BJ (cell line): Measurements from ENCODE around the gene HPS1. TPM values are rescaled to one million over a fixed set of nuclear protein-coding genes. Genes with fewer than 3 reads are reported as not detected.

Source experiments
- CTCF ChIA-PET: fragments of 350-600 bp; formaldehyde crosslinking; extraction: SDS; loops from one replicate; lab custom pipeline; 2021; ENCODE audit warnings: antibody characterized with exemption, inconsistent platforms; lab: Yijun Ruan, JAX
- POLR2A ChIA-PET: fragments of 300-600 bp; sonication (Branson Sonifier 250); formaldehyde crosslinking; extraction: SDS; loops from one replicate; lab custom pipeline; 2021; ENCODE audit warnings: antibody characterized with exemption; lab: Charles Lee
- DNase-seq: peaks from one replicate; pipeline ENCODE4 v3.0.0-alpha.2; 2011; ENCODE audit warnings: low read depth
- H3K27me3 ChIP-seq: 2 replicates; pipeline ENCODE4 v1.6.0; 2011; ENCODE audit warnings: low read length; ENCODE audit not compliant: control insufficient read depth, insufficient read depth
- H3K36me3 ChIP-seq: 2 replicates; pipeline ENCODE4 v1.5.1; 2011; ENCODE audit warnings: low read length; ENCODE audit not compliant: control insufficient read depth, insufficient read depth
- H3K4me3 ChIP-seq: 2 replicates; pipeline ENCODE4 v1.5.1; 2011; ENCODE audit warnings: low read depth, mild to moderate bottlenecking, control low read depth, low read length
- CTCF ChIP-seq: IDR thresholded peaks from 2 replicates; pipeline ENCODE4 v1.5.1; 2011; ENCODE audit warnings: low read depth, mild to moderate bottlenecking, control low read depth, inconsistent platforms, low read length, moderate library complexity; ENCODE audit not compliant: insufficient read depth
- polyA plus RNA-seq: library from polyadenylated mRNA; depleted of rRNA; stranded (reverse); fragments of >200 nt; gene quantifications from 2 replicates; pipeline ENCODE4 v1.2.3, GENCODE V29; 2011

HPS1 gene
- polyA plus RNA-seq, 1 experiment: 88.8 TPM

- Histone ChIP-seq H3K4me3 (no peak overlapping the region), H3K36me3 (peaks cover 1% of the 10 kb centered on the region; the same call in 1 of the 2 replicates), H3K27me3 (no peaks in the 10 kb centered on the region)
- POLR2A ChIA-PET: no interaction called here
- CTCF ChIA-PET: interaction anchor here (0.6 to 2.2 kb wide), 3 partner anchors 23 to 992 kb away, joined by 4 to 7 read pairs (median 5); no protein-coding TSS in a partner anchor
- no peak for TF ChIP-seq CTCF
- DNase-seq: no peak
Observed at GRCh38 chr10:98380493-98381339, 66.0 kb downstream of the HPS1 start.

GRCh38 chr10:98378722-98379121, 68.0 kb downstream of the HPS1 start:
- TF ChIP-seq CTCF: no peak
- Histone ChIP-seq H3K36me3 (no peaks in the 10 kb centered on the region; the same call in 1 of the 2 replicates), H3K27me3 (no peaks in the 10 kb centered on the region), H3K4me3 (no peak overlapping the region)
- CTCF ChIA-PET: interaction anchor here (1.1 to 1.5 kb wide), 2 partner anchors 16 to 116 kb away, joined by 3 to 6 read pairs; no protein-coding TSS in a partner anchor
- DNase-seq: no peak
- POLR2A ChIA-PET: no interaction called here

DNA sequence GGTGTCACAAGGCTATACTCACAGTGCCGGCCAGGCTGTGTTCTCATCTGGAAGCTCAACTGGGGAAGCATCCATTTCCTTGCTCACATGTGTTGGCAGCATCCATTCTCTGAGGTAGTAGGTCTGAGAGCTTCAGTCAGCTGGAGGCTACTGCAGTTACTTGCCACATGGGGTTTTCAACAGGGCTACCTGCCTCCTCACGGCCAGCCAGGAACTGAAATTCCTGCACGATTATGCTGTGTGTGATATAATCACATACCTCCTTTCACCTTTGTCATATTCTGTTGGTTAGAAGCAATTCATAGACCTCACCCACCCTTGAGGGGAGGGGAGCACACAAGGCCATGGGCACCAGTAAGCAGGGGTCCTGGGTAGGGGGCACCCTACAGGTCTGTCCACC, 69.2 kb downstream of the HPS1 start:
- DNase-seq: no peak
- no peaks in the 10 kb centered on the region for H3K27me3 ChIP-seq
- no peaks in the 10 kb centered on the region; the same call in 1 of the 2 replicates for H3K36me3 ChIP-seq
- TF ChIP-seq CTCF: no peak
- no peak overlapping the region for H3K4me3 ChIP-seq
- ChIA-PET CTCF (interaction anchor here (0.9 to 4.8 kb wide), 2 partner anchors 15 to 24 kb away, joined by 3 to 26 read pairs; no protein-coding TSS in a partner anchor), POLR2A (no interaction called here)

GRCh38 chr10:98377001-98377400, 69.7 kb downstream of the HPS1 start:
- Histone ChIP-seq H3K36me3 (no peaks in the 10 kb centered on the region; the same call in 1 of the 2 replicates), H3K4me3 (no peak overlapping the region), H3K27me3 (no peaks in the 10 kb centered on the region)
- ChIA-PET POLR2A (no interaction called here), CTCF (interaction anchor here (4.8 kb wide), 1 partner anchor 15 kb away, joined by 26 read pairs; no protein-coding TSS in a partner anchor)
- no peak for TF ChIP-seq CTCF
- DNase-seq: no peak

- H3K4me3 ChIP-seq: no peak overlapping the region
- no peaks in the 10 kb centered on the region; the same call in 1 of the 2 replicates for H3K27me3 ChIP-seq
- TF ChIP-seq CTCF: no peak
- ChIA-PET CTCF (interaction anchor here (0.8 to 4.8 kb wide), 3 partner anchors 14 to 832 kb away, joined by 3 to 26 read pairs (median 3); no protein-coding TSS in a partner anchor), POLR2A (no interaction called here)
- H3K36me3 ChIP-seq: no peaks in the 10 kb centered on the region; the same call in 1 of the 2 replicates
- no peak for DNase-seq
Observed at GRCh38 chr10:98376485-98376884, 70.2 kb downstream of the HPS1 start.
